GM18507 (cell line): ENCODE data around the gene RALGPS1.

Experiments
- DNase-seq: peaks from one replicate; pipeline ENCODE4 v3.0.0; 2011; ENCODE audit warnings: low read depth; ENCODE audit not compliant: insufficient read length; ENCODE audit errors: extremely low spot score
- FAIRE-seq: peaks from 2 replicates; lab custom pipeline; 2011; peaks lifted over from hg19 to GRCh38; lab: Jason Lieb, UNC

The RALGPS1 gene

GRCh38 chr9:127183814-127184582 is 269.4 kb downstream of the RALGPS1 start:
- peak; percentile 76 for FAIRE-seq
- peak; percentile 64 for DNase-seq

DNA sequence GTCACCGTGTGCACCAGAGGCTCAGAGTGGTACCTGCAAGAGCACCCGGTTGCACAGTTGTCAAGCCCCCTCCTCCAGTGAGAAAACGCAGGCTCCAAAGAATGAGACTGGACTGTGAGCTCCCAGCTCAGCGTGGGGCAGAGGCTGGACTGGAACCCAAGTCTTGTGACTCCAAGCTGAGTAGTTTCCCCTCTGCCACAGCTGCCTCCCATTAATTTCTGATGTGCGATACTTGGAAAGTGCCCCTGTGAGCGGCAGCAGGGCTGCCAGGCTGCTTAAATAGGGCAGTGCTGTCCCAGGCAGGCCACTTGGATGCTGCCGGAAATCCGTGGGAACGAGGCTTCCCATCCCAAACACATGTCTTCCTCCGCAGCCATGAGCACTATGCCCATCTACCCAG is 270.1 kb downstream of the RALGPS1 start:
- no peak for DNase-seq
- FAIRE-seq, result no peak

- DNase-seq (no peak), FAIRE-seq (no peak)
Observed at GRCh38 chr9:127185181-127185580, 270.6 kb downstream of the RALGPS1 start.

DNA sequence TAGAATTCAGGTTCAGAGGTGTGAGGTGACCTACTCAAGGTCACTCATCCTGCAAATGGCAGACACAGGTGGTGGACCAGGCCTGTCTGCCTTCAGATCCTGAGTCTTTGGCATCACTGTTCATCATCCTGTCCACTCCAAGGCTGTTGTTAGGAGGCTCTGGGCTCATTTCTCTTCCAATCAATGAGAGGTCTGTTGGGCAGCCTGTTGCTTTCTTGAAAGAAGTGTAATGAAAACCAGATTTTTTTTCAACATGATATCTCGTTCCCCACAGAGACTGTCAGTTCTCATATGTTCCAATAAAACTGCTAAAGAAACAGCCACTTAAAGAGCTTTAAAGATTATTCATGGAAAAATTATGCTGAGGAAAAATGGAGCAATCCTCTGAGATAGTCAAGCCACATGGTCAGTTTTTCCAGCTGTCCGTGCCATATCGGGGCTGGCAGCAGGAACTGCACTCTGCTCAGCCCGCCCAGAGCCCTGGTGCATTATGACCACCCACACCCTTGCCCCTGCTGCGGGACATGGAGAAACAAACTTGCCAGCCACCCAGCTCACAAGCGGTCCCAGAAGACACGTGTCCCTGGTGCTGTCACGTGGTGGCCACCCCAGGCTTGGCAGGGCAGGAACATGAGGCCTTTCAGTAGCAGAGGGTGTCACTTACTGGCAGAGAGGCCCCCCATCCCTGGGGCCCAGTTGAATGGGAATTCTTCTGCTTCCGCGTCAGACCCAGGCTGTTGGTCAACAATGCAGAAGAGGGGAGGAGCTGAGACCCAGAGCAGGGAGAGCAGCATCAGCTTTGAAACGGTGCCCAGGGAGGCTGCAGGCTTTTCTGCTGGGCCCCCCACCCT is 271.6 kb downstream of the RALGPS1 start:
- no peak for DNase-seq
- FAIRE-seq, result no peak

GRCh38 chr9:127186806-127187205 is 272.2 kb downstream of the RALGPS1 start:
- FAIRE-seq (no peak), DNase-seq (no peak)

DNA sequence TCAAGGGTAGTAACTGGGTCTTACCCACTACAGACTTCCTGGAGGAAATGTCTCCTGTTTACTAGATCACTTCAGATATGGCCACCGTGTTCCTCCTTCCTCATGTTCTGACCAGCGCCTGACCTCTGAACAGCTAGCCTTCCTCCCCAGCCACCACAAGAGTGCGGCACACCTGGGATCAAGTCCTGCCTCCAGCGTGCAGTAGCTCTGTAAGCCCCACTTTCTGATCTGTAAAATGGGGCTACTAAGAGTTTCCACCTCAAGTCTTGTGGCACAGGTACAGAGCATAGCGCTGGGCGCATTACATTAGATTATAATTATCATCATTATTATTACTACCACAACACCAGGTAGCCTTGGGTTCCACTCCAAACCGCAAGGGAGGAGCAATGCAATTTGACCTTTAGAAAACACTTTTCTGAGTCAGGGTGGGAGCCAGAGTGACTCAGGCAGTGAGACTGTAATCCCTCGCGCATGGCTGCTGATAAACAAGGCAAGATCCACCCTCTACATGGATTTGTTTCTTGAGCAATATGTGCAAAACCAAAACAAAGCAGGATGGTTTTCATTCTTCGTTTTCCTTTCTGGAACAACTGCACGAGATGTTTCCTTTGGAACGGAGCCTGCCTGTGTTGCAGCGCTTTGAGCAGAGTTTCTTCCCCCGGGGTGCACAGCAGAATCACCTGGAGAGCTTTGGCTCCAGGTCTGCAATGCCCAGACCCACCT is 272.8 kb downstream of the RALGPS1 start:
- no peak for FAIRE-seq
- no peak for DNase-seq

GRCh38 chr9:127188396-127188795 is 273.8 kb downstream of the RALGPS1 start:
- DNase-seq (no peak), FAIRE-seq (no peak)

DNA sequence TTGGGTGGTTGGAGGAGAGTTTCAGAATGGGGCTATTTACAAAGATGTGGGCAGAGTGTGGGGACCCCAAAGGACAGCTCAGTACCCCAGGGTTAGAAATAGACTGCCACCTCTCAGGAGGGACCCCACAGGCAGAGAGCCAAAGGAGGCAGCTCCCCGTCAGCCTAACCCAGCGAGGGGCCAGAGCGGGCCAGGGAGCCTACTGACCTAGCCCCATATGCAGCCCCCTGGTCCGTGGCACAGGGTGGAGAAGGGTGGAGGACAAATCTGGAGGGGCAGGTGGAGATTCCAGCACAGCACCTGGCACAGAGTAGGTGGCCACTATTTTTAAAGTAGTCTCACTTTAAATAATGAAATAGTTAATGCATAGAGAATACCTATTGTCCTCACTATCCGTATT is 275.0 kb downstream of the RALGPS1 start:
- DNase-seq (no peak), FAIRE-seq (no peak)

DNA sequence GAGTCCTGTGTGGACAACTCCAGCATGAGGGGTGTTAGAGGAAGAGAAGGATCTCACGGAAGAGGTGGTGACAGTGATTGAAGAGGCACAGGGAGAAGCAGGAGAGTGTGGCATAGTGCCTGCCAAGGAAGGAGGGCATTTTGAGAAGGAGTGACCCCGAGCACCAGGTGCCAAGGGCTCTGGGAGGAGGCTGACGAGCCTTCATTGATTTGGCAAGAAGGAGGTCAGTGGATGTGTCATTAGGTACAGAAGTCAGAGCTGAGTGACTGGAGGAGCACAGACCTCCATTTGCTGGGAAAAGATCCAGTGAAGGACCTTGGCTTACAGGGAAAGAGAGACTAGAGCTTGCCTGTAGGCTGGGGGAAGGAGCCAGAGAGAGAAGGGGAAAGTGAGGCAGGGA is 278.2 kb downstream of the RALGPS1 start:
- FAIRE-seq, result no peak
- DNase-seq, result no peak

GRCh38 chr9:127193483-127193882 is 278.9 kb downstream of the RALGPS1 start:
- DNase-seq (no peak), FAIRE-seq (no peak)

- DNase-seq (no peak), FAIRE-seq (no peak)
Observed at GRCh38 chr9:127194881-127195713, 280.5 kb downstream of the RALGPS1 start.

DNA sequence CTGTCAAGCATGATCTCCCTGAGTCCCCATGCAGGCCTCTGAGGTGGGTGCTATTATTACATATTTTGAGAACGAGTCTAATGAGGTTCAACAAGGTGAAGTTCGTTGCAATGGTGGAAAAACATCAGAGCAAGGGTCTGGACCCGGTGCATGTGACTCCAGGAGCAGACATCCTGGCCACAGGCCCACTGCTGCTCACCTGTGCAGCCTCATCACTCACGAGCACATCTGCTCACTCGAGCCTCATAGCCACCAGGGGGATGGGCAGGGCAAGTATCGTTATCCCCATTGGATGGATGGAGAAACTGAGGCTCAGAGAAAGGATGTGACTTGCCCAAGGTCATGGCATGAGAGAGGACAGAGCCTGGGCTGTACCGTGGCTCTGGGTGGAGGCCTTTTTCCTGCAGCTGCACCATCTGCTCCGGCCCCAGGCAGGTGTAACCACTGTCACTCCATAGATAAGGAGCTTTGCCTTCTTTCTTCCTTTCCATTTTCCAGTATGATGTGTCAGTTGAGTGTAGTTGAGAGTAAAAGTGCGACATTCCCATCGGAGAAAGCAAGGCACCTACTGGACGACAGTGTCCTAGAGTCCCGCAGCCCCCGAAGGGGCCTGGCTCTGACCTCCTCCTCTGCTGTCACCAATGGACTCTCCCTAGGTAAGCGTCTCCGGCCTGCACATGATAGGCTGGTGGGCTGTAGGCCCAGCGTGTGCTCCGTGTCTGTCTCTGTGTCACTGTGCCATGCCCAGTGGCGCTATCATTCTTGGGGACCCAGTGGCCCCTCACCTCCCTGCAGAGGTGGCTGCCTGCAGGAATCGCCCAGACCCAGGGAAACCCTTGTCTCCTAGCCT is 281.6 kb downstream of the RALGPS1 start:
- no peak for DNase-seq
- FAIRE-seq, result no peak

DNA sequence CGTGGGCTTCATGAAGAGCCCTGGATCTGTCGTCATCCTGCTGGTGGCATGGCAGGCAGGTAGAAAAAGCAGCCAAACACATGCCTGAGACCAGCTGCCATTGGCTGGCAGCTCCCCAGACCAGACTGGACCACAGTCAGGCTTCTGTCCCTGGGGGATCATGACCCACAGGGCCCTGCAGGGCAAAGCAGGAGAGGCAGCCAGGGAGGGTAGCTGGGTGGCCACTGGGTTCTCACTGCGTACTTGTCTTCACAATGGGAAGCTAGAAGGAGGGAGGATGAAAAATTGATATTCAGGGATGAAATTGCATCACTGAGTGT is 282.2 kb downstream of the RALGPS1 start:
- FAIRE-seq, result no peak
- DNase-seq, result no peak

DNA sequence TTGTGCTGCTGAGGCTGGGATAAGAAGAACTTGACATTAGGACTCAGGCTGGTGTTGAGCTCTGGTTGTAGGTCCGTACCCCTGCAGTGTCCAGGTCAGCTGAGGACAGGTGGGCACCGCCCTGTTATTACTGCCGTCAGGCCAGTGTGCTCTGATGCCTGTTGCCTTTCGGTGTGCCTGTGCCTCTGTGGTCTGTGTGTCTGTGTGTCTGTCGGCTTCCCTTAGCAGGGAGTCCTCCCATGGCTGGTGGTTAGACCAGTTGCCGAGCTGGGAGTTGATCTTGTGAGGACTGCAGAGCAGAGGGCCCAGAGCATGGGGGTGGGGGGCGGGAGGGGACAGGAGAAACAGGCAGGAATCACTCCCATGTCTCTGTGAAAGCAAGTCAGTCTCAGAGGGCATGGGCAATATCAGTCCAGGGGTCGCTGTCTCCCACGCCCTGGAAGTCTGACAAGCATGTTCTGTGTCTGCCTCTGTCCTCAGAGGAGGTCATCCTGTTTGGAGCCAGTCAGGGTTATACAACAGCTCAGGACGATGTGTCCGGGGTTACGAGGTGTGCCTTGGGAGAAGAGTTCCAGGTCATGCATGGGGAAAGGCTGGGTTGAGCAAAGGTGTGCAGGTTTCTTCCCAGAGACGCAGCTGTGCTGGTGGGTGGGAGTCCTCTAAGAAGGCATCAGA is 282.7 kb downstream of the RALGPS1 start:
- FAIRE-seq (no peak), DNase-seq (no peak)

- no peak for DNase-seq
- no peak for FAIRE-seq
Observed at GRCh38 chr9:127197861-127198430, 283.4 kb downstream of the RALGPS1 start.

DNA sequence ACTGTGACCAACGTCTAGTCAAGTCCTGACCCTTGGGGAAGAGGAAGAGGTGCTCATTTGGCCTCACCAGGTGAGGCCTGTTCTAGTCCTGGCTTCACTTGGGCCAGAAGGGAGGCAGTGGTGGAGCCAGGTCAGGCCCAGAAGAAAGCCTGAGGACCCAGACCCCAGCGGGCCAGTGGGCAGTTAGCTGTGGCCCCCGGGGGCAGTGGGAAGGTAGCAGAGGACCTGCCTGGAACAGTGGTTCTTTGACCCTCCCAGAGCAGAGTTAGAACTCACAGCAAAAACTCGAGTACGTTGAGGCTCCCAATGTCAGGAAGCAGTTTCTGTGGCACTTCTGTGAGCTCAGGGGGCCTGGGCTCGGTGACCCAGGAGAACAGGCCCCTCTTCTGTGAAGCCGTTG is 284.0 kb downstream of the RALGPS1 start:
- no peak for FAIRE-seq

GRCh38 chr9:127199001-127199791 is 284.6 kb downstream of the RALGPS1 start:
- FAIRE-seq, result peak; percentile 92
- DNase-seq, result peak; percentile 76

More for the DNA sequence above, 284.0 kb downstream of the RALGPS1 start:
- DNase-seq, result no peak
